ENCODE measurements around the gene EMID1. TPM values are rescaled to one million over a fixed set of nuclear protein-coding genes. Genes with fewer than 3 reads are reported as not detected.

The EMID1 gene
- polyA plus RNA-seq, 1 experiment = 1.1 TPM

DNA sequence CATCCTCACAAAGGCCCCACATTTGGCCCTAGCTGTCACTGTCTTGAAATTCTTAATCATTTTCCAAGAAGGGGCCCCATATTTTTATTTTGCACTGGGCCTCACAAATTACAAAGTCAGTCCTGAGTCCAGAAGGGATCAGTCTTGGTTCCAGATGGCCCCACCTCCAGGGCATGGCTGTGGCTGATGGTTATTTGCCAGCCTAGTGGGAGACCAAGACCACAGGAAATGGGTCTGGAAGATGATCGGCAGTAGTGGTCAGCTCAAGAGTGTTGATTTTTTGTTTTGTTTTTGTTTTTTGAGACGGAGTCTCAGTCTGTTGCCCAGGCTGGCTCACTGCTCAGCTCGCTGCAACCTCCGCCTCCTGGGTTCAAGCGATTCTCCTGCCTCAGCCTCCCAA is 47.1 kb upstream of the EMID1 start:
- ChIA-PET POLR2A (interaction anchor here (0.7 kb wide), 1 partner anchor 115 kb away, joined by 11 read pairs; no protein-coding TSS in a partner anchor), CTCF (no interaction called here)
- Histone ChIP-seq H3K27ac (ENCODE audit: low read depth, low read length) (no peak overlapping the region), H3K27me3 (ENCODE audit: control insufficient read depth, insufficient read depth, low read length) (peaks cover 3% of the 10 kb centered on the region), H3K9me3 (ENCODE audit: control insufficient read depth, insufficient read depth, low read length) (no peaks in the 10 kb centered on the region), H3K4me3 (ENCODE audit: low read depth, low read length) (no peak overlapping the region)
- TF ChIP-seq, protein P1, sequence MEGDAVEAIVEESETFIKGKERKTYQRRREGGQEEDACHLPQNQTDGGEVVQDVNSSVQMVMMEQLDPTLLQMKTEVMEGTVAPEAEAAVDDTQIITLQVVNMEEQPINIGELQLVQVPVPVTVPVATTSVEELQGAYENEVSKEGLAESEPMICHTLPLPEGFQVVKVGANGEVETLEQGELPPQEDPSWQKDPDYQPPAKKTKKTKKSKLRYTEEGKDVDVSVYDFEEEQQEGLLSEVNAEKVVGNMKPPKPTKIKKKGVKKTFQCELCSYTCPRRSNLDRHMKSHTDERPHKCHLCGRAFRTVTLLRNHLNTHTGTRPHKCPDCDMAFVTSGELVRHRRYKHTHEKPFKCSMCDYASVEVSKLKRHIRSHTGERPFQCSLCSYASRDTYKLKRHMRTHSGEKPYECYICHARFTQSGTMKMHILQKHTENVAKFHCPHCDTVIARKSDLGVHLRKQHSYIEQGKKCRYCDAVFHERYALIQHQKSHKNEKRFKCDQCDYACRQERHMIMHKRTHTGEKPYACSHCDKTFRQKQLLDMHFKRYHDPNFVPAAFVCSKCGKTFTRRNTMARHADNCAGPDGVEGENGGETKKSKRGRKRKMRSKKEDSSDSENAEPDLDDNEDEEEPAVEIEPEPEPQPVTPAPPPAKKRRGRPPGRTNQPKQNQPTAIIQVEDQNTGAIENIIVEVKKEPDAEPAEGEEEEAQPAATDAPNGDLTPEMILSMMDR (IDR thresholded peaks at IDR 0.05; ENCODE audit: low read depth, low read length) = no peak
- DNase-seq (ENCODE audit: low read depth, low spot score) = no peak

DNA sequence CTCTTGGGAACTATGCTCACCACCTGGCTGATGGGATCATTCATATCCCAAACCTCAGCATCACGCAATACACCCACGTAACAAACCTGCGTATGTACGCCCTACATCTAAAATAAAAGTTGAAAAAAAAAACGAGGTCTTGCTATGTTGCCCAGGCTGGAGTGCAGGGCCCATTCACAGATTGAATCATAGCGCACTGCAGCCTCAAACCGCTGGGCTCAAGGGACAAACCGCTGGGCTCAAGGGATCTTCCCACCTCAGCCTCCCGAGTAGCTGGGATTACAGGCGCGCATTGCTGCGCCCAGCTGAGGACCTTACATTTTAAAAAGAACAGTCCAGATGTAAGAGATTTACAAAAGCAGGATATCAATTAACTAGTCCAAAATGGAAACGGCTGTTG is 41.9 kb upstream of the EMID1 start:
- TF ChIP-seq, protein P1 (IDR thresholded peaks at IDR 0.05; ENCODE audit: low read depth, low read length) = no peak
- Histone ChIP-seq H3K27ac (ENCODE audit: low read depth, low read length) (no peak overlapping the region), H3K4me3 (ENCODE audit: low read depth, low read length) (no peak overlapping the region), H3K27me3 (ENCODE audit: control insufficient read depth, insufficient read depth, low read length) (peaks cover 8% of the 10 kb centered on the region), H3K9me3 (ENCODE audit: control insufficient read depth, insufficient read depth, low read length) (no peaks in the 10 kb centered on the region)
- ChIA-PET POLR2A (interaction anchor here (0.7 kb wide), 1 partner anchor 107 kb away, joined by 4 read pairs; no protein-coding TSS in a partner anchor), CTCF (no interaction called here)
- no peak for DNase-seq (ENCODE audit: low read depth, low spot score)

DNA sequence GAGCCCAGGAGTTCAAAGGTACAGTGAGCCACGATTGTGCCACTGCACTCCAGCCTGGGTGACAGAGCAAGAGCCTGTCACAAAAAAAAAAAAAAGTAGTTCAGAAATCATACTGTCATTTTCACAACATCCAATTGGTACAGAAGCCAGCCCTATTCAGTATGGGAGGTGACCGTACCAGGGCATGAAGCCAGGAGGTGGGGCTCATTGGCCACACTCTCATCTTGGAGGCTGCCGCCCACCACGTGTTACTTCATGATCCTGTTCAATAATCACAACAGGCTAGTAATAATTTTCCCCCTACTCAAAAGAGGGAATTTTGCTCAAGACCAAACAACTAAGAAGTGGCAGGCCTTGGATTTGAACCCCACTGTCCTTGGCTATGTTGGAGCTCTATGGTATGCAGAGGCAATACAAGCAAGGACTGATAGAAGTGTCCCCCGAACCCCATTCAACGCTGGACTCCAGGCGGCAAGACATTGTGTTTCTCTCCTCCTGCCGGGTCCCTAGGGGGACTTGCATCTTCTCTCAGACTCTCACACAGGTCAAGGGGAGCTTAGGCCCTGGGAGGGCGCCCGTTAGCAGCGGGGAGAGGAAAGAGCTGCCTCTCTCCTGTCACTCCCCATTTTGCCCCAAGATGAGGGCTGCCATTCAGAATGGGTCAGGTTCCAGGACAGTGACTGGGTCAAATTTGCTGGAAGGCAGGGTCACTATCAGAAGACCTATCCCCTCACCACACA is 40.2 kb upstream of the EMID1 start:
- TF ChIP-seq, protein P1 (IDR thresholded peaks at IDR 0.05; ENCODE audit: low read depth, low read length) = no peak
- no peak for DNase-seq (ENCODE audit: low read depth, low spot score)
- Histone ChIP-seq H3K9me3 (ENCODE audit: control insufficient read depth, insufficient read depth, low read length) (no peaks in the 10 kb centered on the region), H3K27ac (ENCODE audit: low read depth, low read length) (no peak overlapping the region), H3K4me3 (ENCODE audit: low read depth, low read length) (no peak overlapping the region), H3K27me3 (ENCODE audit: control insufficient read depth, insufficient read depth, low read length) (peaks cover 5% of the 10 kb centered on the region)
- POLR2A ChIA-PET = no interaction called here
- CTCF ChIA-PET = interaction anchor here (1.0 kb wide), 1 partner anchor 11 kb away, joined by 3 read pairs; no protein-coding TSS in a partner anchor

DNA sequence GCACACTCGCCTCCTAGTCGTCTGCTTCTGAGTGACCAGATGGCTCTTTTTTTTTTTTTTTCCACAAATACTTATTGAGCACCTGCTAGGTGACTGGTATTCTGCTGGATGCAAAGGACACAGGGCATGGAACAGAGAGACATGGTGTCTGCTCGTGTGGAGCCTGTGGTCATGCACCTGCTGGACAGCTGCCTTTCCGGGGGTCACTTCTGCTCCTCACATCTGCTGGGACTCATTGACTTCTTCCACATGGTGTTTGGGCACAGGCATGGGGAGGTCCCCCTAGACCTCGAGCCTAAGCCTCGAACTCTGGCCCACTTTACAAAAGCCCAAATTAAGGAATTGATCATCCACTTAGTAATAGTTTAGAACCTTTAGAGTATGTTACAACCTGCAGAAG is 39.5 kb upstream of the EMID1 start:
- TF ChIP-seq, protein P1 (IDR thresholded peaks at IDR 0.05; ENCODE audit: low read depth, low read length) = no peak
- CTCF ChIA-PET = interaction anchor here (1.0 kb wide), 1 partner anchor 12 kb away, joined by 3 read pairs; no protein-coding TSS in a partner anchor
- POLR2A ChIA-PET = no interaction called here
- Histone ChIP-seq H3K9me3 (ENCODE audit: control insufficient read depth, insufficient read depth, low read length) (no peaks in the 10 kb centered on the region), H3K4me3 (ENCODE audit: low read depth, low read length) (no peak overlapping the region), H3K27me3 (ENCODE audit: control insufficient read depth, insufficient read depth, low read length) (peaks cover 5% of the 10 kb centered on the region), H3K27ac (ENCODE audit: low read depth, low read length) (no peak overlapping the region)
- DNase-seq (ENCODE audit: low read depth, low spot score) = no peak
